C4-2B (cell line): ENCODE measurements around the gene FBXL20.

Source experiments
- ZFX ChIP-seq: fragments of 450-650 bp; IDR thresholded peaks from 2 replicates; pipeline ENCODE4 v1.6.1; 2017
- TF ChIP-seq, protein P1 (sequence below): fragments of 450-650 bp; conservative IDR thresholded peaks from 2 replicates; pipeline ENCODE4 v1.5.1; 2017; ENCODE audit warnings: mild to moderate bottlenecking

DNA sequence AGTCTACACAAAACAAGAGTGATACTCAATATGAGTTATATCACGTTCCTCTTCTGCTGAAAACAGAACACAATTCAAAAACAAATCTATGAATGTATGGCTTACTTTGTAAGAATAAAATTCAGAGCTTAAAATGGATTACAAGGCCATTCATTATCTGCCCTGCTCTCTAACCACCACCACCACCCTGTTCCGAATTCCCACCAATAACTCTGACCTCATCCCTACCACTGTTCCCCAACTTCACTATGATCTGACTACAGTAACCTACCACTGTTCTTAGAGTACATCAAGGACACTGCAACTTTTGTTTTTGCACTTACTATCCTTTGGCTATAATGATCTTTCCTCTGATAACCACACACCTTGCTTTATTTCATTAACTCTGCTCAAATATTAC is 21.3 kb downstream of the FBXL20 start:
- TF ChIP-seq, protein P1, sequence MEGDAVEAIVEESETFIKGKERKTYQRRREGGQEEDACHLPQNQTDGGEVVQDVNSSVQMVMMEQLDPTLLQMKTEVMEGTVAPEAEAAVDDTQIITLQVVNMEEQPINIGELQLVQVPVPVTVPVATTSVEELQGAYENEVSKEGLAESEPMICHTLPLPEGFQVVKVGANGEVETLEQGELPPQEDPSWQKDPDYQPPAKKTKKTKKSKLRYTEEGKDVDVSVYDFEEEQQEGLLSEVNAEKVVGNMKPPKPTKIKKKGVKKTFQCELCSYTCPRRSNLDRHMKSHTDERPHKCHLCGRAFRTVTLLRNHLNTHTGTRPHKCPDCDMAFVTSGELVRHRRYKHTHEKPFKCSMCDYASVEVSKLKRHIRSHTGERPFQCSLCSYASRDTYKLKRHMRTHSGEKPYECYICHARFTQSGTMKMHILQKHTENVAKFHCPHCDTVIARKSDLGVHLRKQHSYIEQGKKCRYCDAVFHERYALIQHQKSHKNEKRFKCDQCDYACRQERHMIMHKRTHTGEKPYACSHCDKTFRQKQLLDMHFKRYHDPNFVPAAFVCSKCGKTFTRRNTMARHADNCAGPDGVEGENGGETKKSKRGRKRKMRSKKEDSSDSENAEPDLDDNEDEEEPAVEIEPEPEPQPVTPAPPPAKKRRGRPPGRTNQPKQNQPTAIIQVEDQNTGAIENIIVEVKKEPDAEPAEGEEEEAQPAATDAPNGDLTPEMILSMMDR = no peak
- TF ChIP-seq ZFX = no peak
